C4-2B (cell line): ENCODE results near the gene NOX4.

Experiments used
- H3K27ac ChIP-seq: fragments of 450-650 bp; 2 replicates; pipeline ENCODE4 v1.5.1; 2017
- ZFX ChIP-seq: fragments of 450-650 bp; IDR thresholded peaks from 2 replicates; pipeline ENCODE4 v1.6.1; 2017
- TF ChIP-seq, protein P1 (sequence below): fragments of 450-650 bp; conservative IDR thresholded peaks from 2 replicates; pipeline ENCODE4 v1.5.1; 2017; ENCODE audit warnings: mild to moderate bottlenecking

The NOX4 gene

DNA sequence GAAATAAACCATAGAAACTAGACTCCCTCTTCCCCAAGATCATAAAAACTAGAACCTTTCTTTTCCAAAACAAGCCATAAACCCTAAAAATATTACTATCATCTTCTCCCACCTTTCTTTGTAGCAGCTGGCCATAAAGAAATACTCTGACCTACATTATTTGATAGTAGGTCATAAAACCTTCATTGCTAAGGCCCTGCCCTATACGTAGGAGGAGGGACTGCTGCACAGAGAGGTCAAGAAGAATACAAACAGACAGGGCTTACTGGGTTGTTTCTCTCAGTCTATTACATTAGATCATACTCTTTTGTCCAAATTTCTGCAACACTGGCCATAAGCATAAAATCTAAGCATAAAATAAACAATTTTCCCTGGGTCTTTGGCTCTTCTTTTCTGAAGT lies 212.0 kb downstream of the NOX4 start:
- TF ChIP-seq, protein P1, sequence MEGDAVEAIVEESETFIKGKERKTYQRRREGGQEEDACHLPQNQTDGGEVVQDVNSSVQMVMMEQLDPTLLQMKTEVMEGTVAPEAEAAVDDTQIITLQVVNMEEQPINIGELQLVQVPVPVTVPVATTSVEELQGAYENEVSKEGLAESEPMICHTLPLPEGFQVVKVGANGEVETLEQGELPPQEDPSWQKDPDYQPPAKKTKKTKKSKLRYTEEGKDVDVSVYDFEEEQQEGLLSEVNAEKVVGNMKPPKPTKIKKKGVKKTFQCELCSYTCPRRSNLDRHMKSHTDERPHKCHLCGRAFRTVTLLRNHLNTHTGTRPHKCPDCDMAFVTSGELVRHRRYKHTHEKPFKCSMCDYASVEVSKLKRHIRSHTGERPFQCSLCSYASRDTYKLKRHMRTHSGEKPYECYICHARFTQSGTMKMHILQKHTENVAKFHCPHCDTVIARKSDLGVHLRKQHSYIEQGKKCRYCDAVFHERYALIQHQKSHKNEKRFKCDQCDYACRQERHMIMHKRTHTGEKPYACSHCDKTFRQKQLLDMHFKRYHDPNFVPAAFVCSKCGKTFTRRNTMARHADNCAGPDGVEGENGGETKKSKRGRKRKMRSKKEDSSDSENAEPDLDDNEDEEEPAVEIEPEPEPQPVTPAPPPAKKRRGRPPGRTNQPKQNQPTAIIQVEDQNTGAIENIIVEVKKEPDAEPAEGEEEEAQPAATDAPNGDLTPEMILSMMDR: no peak
- no peak for TF ChIP-seq ZFX
- H3K27ac ChIP-seq: no peak overlapping the region

GRCh38 chr11:89275966-89276365 lies 215.2 kb downstream of the NOX4 start:
- no peak overlapping the region for H3K27ac ChIP-seq
- TF ChIP-seq, protein P1: no peak
- no peak for TF ChIP-seq ZFX
